ENCODE results near the gene SPECC1. TPM values are rescaled to one million over a fixed set of nuclear protein-coding genes. Genes with fewer than 3 reads are reported as not detected.

SPECC1 gene
- total and polyA plus RNA-seq, 10 of the 15 experiments (the other 5 are each of a cell fraction or from before 2014, with no cell fraction given): 6.4 to 40.6 (median 23.9) TPM

- H2AFZ ChIP-seq (ENCODE audit: control insufficient read depth, low read depth, low read length): no peak overlapping the region
- no peaks in the 10 kb centered on the region for H3K27me3 ChIP-seq (replicated peaks in 1 of 2; ENCODE audit: control insufficient read depth in 2 of 2, insufficient read depth in 2 of 2, low read length in 1 of 2)
- POLR2A ChIA-PET: no interaction called here
- ATAC-seq (no peak), FAIRE-seq (no peak), DNase-seq (ENCODE audit: low read depth, low spot score) (no peak)
- in situ Hi-C loops (cut with MboI) (no loop called here), intact Hi-C loops (cut with micrococcal nuclease; ENCODE audit: unreplicated experiment) (no loop called here)
- no TSS peak for BruUV-seq (replicated peaks)
- H3K9me3 ChIP-seq (replicated peaks; ENCODE audit: control insufficient read depth, insufficient read depth, low read length): no peaks in the 10 kb centered on the region
- 90% methylated on average over 15 of the region's 15 CpGs for WGBS (ENCODE audit: insufficient coverage, insufficient replicate concordance, low lambda C conversion rate, missing lambda C conversion rate)
- no peaks in the 10 kb centered on the region for H3K36me3 ChIP-seq (ENCODE audit: control insufficient read depth in 2 of 2, insufficient read depth in 2 of 2, low read length in 1 of 2)
- H3K4me3 ChIP-seq: no peak overlapping the region
- no peak overlapping the region for H3K4me2 ChIP-seq (ENCODE audit: control insufficient read depth, insufficient read depth)
- H3K79me2 ChIP-seq (ENCODE audit: control insufficient read depth, insufficient read depth, low read length): no peaks in the 10 kb centered on the region
- RAD21 ChIA-PET (ENCODE audit: unreplicated experiment): no interaction called here
- peaks cover 12% of the 10 kb centered on the region for H3K4me1 ChIP-seq (ENCODE audit: control insufficient read depth, insufficient read depth, low read length)
- CTCF ChIA-PET: no interaction called here
- no peak overlapping the region for H3K9ac ChIP-seq (ENCODE audit: control insufficient read depth, insufficient read depth, low read length)
- SMC1A ChIA-PET (ENCODE audit: uncharacterized antibody, unreplicated experiment): no interaction called here
- no peak for TF ChIP-seq ZNF384 (IDR thresholded peaks at IDR 0.05; ENCODE audit: borderline replicate concordance, low read depth, low read length)
- no peak for TF ChIP-seq BCL11A (IDR thresholded peaks at IDR 0.05; ENCODE audit: low read depth, low read length)
- TF ChIP-seq MYB (IDR thresholded peaks at IDR 0.05; ENCODE audit: borderline replicate concordance, low read depth, low read length): no peak
- TF ChIP-seq FOS (IDR thresholded peaks at IDR 0.05; ENCODE audit: borderline replicate concordance, extremely low read depth, insufficient read length): no peak
- H3K27ac ChIP-seq (ENCODE audit: control insufficient read depth, insufficient read depth): no peak overlapping the region
- no peaks in the 10 kb centered on the region for H4K20me1 ChIP-seq (ENCODE audit: control insufficient read depth, insufficient read depth)
These were observed 76.2 kb downstream of the SPECC1 start for GRCh38 chr17:20085283-20085845.

DNA sequence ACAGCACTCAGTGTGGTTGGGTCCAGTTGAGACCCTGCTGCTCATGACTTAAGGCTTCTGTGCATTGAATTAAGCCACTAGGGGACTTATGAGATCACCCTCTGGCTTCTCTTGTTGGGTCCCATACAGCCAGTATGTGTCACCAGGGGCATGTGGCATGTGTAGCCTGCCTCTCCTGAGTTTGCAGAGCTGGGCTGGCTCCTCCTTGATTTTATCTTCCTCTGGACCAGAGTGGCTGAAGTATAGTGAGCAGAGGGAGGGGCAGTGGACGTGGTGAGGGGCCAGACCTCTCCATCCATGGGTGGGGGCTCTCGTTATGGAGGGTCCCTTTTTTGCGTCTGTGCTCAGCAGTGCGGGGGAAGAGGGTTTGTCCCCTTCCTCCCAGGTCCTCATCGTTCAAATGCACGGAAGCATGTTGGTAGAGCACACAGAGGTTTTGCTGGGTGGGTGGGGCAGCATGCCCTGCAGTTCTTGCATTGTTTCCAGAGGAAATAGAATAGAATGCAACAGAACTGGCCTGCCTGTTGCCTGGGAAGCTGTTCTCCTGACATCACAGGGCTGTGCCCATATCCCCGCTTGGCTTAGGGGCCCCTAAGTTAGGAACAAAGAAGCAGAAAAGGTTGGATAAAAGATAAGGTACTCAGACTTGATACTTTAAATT lies 77.4 kb downstream of the SPECC1 start:
- CTCF ChIA-PET: no interaction called here
- TF ChIP-seq KDM1A (IDR thresholded peaks at IDR 0.05; ENCODE audit: borderline replicate concordance) (no peak), ZNF217 (IDR thresholded peaks at IDR 0.05) (no peak), EED (IDR thresholded peaks at IDR 0.05; ENCODE audit: low read depth) (no peak), MEF2A (IDR thresholded peaks at IDR 0.05; ENCODE audit: insufficient read depth, low read depth, low read length) (no peak), ESRRA (IDR thresholded peaks at IDR 0.05; ENCODE audit: low read length) (no peak), CBX5 (IDR thresholded peaks at IDR 0.05; ENCODE audit: low read depth) (no peak), SRF (IDR thresholded peaks at IDR 0.05; ENCODE audit: low read depth in 2 of 2, low read length in 2 of 2) (no peak), HDAC2 (IDR thresholded peaks at IDR 0.05) (no peak), RAD21 (IDR thresholded peaks at IDR 0.05; ENCODE audit: insufficient read depth, low read depth, low read length) (no peak), STAT3 (IDR thresholded peaks at IDR 0.05; ENCODE audit: low read depth, low read length) (no peak), NFYB (IDR thresholded peaks at IDR 0.05; ENCODE audit: insufficient read depth, low read depth, low read length) (no peak), RB1 (IDR thresholded peaks at IDR 0.05; ENCODE audit: borderline replicate concordance) (no peak), NFYA (IDR thresholded peaks at IDR 0.05; ENCODE audit: borderline replicate concordance, low read depth, low read length) (no peak), MXI1 (IDR thresholded peaks at IDR 0.05; ENCODE audit: low read depth, low read length) (no peak)
- TF ChIP-seq, protein P1, sequence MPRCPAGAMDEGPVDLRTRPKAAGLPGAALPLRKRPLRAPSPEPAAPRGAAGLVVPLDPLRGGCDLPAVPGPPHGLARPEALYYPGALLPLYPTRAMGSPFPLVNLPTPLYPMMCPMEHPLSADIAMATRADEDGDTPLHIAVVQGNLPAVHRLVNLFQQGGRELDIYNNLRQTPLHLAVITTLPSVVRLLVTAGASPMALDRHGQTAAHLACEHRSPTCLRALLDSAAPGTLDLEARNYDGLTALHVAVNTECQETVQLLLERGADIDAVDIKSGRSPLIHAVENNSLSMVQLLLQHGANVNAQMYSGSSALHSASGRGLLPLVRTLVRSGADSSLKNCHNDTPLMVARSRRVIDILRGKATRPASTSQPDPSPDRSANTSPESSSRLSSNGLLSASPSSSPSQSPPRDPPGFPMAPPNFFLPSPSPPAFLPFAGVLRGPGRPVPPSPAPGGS (IDR thresholded peaks at IDR 0.05; ENCODE audit: borderline replicate concordance, insufficient read depth, low read depth, low read length, poor library complexity, severe bottlenecking): no peak

More for the DNA sequence above, 77.4 kb downstream of the SPECC1 start:
- Histone ChIP-seq H3K4me2 (ENCODE audit: control insufficient read depth, insufficient read depth) (no peak overlapping the region), H3K27ac (ENCODE audit: control insufficient read depth, insufficient read depth) (no peak overlapping the region), H3K79me2 (ENCODE audit: control insufficient read depth, insufficient read depth, low read length) (no peaks in the 10 kb centered on the region), H3K4me3 (no peak overlapping the region), H3K9ac (ENCODE audit: control insufficient read depth, insufficient read depth, low read length) (no peak overlapping the region), H3K27me3 (replicated peaks in 1 of 2; ENCODE audit: control insufficient read depth in 2 of 2, insufficient read depth in 2 of 2, low read length in 1 of 2) (no peaks in the 10 kb centered on the region), H3K36me3 (ENCODE audit: control insufficient read depth in 2 of 2, insufficient read depth in 2 of 2, low read length in 1 of 2) (no peaks in the 10 kb centered on the region), H3K4me1 (ENCODE audit: control insufficient read depth, insufficient read depth, low read length) (peaks cover 12% of the 10 kb centered on the region), H2AFZ (ENCODE audit: control insufficient read depth, low read depth, low read length) (no peak overlapping the region), H4K20me1 (ENCODE audit: control insufficient read depth, insufficient read depth) (no peaks in the 10 kb centered on the region), H3K9me3 (replicated peaks; ENCODE audit: control insufficient read depth, insufficient read depth, low read length) (no peaks in the 10 kb centered on the region)
- DNase-seq (ENCODE audit: low read depth, low spot score) (no peak), FAIRE-seq (no peak), ATAC-seq (no peak)
- intact Hi-C loops (cut with micrococcal nuclease; ENCODE audit: unreplicated experiment): no loop called here
- 71% methylated on average over 7 of the region's 7 CpGs for WGBS (ENCODE audit: insufficient coverage, insufficient replicate concordance, low lambda C conversion rate, missing lambda C conversion rate)
- in situ Hi-C loops (cut with MboI): no loop called here
- ChIA-PET POLR2A (no interaction called here), SMC1A (ENCODE audit: uncharacterized antibody, unreplicated experiment) (no interaction called here), RAD21 (ENCODE audit: unreplicated experiment) (no interaction called here)
- BruUV-seq (replicated peaks): no TSS peak
